GM08714 (cell line): ENCODE measurements around the gene TNK2.
A peak's percentile ranks its signal among the peaks of the same experiment; 100 is the strongest.
"Not testable (repeated sequence)": the region's sequence is repeated elsewhere in the genome, so short reads cannot be mapped to it uniquely, and the experiment has no call there.

Experiments used
- H3K4me3 ChIP-seq: fragments of 200-500 bp; sonication (Bioruptor generic); 2 replicates; pipeline ENCODE4 v1.5.1; 2014; ENCODE audit warnings: mild to moderate bottlenecking, low read length, inconsistent platforms
- ZNF274 ChIP-seq: IDR thresholded peaks from 2 replicates; pipeline ENCODE4 v1.6.1; 2012; ENCODE audit warnings: mild to moderate bottlenecking, low read depth, low read length

The TNK2 gene

GRCh38 chr3:195907934-195908693, at the start of gene TNK2:
TNK2 (minus strand) TSS chr3:195908551; CDS start chr3:195888588, 19,963 bp downstream.
- no peak for TF ChIP-seq ZNF274
- peak within 1 kb of the TSS; percentile 63 for H3K4me3 ChIP-seq

GRCh38 chr3:195956577-195956976, 48.2 kb upstream of the TNK2 start:
- H3K4me3 ChIP-seq: no peak overlapping the region
- TF ChIP-seq ZNF274: no peak

- not testable (repeated sequence) for H3K4me3 ChIP-seq
Measured at GRCh38 chr3:195955416-195955841, 47.1 kb upstream of the TNK2 start.

GRCh38 chr3:195954752-195955119, 46.4 kb upstream of the TNK2 start:
- H3K4me3 ChIP-seq: peak overlapping the region; percentile 58; the same call in 1 of the 2 replicates

- H3K4me3 ChIP-seq: peak overlapping the region; percentile 58; the same call in 1 of the 2 replicates
Measured at GRCh38 chr3:195954052-195954751, 45.9 kb upstream of the TNK2 start.

- H3K4me3 ChIP-seq: not testable (repeated sequence)
Measured at GRCh38 chr3:195952590-195952989, 44.2 kb upstream of the TNK2 start.

GRCh38 chr3:195951443-195952177, 43.3 kb upstream of the TNK2 start:
- not testable (repeated sequence) for H3K4me3 ChIP-seq

- not testable (repeated sequence) for H3K4me3 ChIP-seq
Measured at GRCh38 chr3:195950731-195951130, 42.4 kb upstream of the TNK2 start.

GRCh38 chr3:195950164-195950563, 41.8 kb upstream of the TNK2 start:
- H3K4me3 ChIP-seq: not testable (repeated sequence)

- H3K4me3 ChIP-seq: not testable (repeated sequence)
Measured at GRCh38 chr3:195946910-195947699, 38.8 kb upstream of the TNK2 start.

- not testable (repeated sequence) for H3K4me3 ChIP-seq
Measured at GRCh38 chr3:195941265-195941815, 33.0 kb upstream of the TNK2 start.

- not testable (repeated sequence) for H3K4me3 ChIP-seq
Measured at GRCh38 chr3:195940806-195941205, 32.5 kb upstream of the TNK2 start.

- H3K4me3 ChIP-seq: not testable (repeated sequence)
Measured at GRCh38 chr3:195939526-195940470, 31.4 kb upstream of the TNK2 start.

GRCh38 chr3:195933044-195933430, 24.7 kb upstream of the TNK2 start:
- H3K4me3 ChIP-seq: not testable (repeated sequence)
